HG03439 (cell line): ENCODE data around the gene VSTM2L.

Experiments used
- ATAC-seq: cut with Tn5 transposase; IDR thresholded peaks from one replicate; pipeline ENCODE4 v1.9.1; 2021; ENCODE audit warnings: mild to moderate bottlenecking, moderate library complexity; ENCODE audit not compliant: unreplicated experiment

Gene VSTM2L

GRCh38 chr20:37934634-37935375 lies 31.9 kb downstream of the VSTM2L start:
- ATAC-seq, result no peak

DNA sequence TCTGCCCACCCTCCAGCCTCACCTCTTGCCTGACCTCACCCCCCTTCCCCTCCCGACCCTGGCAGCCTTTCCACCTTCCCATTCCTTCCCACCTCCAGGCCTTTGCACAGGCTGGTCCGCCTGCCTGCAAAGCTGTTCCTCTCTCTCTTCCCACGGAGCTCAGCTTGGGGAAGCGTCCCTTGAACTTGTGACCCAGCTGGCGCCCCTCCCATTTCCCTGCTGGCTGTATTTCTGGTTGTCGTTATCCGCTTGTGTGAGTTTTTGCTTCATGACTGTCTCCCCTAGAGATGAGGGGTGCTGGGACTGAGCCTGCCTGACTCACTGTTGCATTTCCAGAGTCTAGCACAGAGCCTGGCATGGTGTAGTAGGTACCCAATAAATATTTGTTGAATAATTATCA lies 32.5 kb downstream of the VSTM2L start:
- no peak for ATAC-seq

- ATAC-seq, result no peak
Observed at GRCh38 chr20:37936041-37936440, 33.1 kb downstream of the VSTM2L start.

DNA sequence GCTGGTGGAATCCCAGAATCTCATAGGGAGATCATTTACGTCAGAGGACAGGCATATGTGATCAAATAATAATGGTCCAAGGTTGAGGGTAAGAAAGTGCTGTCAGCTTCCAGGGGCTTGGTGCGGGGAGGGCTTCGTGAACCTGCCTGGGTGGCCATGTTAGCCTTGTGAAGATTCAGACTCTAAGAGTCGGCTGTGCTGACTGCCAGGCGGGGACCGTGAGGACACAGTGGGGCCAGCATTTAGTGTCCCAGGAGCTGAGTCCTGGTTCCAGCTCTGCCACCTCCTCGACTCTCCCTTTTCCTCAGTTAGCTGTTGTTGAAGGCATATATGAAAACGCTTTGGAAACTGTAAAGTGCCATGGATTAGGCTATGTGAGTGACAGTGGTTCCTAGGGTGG lies 33.5 kb downstream of the VSTM2L start:
- ATAC-seq, result no peak

GRCh38 chr20:37937686-37938085 lies 34.8 kb downstream of the VSTM2L start:
- ATAC-seq, result no peak

GRCh38 chr20:37938181-37938750 lies 35.3 kb downstream of the VSTM2L start:
- ATAC-seq, result no peak

DNA sequence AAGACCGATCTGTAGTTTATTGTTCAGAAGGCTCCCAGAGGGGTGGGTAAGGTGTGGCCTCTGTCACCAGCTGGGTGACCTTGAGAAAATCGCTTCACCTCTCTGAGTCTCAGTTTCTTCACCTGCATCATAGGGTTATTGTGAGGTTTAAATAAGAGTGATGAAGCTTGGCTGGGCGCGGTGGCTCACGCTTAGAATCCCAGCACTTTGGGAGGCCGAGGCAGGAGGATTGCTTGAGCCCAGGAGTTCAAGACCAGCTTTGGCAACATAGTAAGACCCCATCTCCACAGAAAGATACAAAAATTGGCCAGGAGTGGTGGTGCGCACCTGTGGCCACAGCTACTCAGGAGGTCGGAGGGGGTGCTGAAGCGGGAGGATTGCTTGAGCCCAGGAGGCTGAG lies 36.0 kb downstream of the VSTM2L start:
- no peak for ATAC-seq

DNA sequence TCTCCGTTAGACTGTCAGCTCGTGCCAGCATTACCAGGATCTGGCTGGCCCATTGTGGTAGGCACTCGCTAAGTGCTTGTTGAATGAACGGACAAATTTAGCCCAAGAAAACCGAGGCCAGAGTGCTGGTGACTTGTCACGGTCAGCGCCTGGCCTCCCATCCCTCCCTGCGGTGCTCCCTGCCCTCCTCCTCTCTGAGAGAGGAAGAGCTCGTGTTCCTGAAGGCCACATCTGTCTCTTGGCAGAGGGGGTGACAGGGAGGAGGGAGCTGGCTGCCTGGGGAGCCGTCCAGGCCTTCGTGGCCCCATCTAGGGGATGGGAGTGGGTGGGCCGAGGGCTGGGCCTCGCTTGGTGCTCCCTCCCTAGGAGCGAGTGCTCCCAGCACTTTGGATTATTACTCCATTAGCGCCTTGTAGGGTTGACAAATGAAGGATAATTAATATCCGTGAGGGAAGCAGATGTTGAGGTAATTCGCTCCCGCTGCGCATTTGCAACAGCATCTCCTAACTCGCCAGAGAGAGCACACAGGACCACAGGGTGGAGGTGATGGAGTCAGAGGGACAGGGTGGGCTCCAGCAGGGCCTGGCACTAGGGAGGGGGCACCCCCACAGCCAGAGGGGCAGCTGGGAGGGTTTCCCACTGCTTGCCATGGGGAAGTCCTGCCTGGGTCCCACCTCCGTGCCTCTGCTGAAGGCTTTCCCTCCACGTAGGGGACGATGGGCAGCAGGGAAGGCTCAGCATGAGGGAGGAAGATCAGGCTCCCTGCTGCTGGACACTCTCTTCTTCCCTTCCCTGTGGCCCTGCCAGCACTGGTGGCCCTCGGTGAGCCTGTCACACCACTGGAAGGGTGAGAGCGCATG lies 37.0 kb downstream of the VSTM2L start:
- no peak for ATAC-seq

- ATAC-seq, result no peak
Observed at GRCh38 chr20:37940858-37941257, 37.9 kb downstream of the VSTM2L start.

DNA sequence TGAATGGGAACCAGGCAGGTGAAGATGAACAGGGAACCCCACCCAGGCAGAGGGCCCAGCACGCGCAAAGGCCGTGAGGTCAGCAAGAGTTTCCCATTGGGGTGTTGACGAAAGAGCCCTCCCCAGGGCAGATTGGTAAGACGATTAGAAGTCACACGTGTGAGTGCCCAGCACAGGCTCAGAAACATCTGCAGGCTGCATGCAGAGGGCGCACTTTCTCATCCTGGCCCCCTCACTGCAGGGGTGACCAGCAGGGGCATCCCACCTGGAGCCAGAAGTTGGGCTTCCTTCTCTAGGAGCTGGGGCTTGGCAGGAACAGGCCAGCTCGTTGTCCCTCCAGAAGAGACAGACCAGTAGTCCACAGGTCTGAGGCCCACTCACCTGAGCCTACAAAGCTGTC lies 38.4 kb downstream of the VSTM2L start:
- ATAC-seq, result no peak

- no peak for ATAC-seq
Observed at GRCh38 chr20:37941992-37942391, 39.1 kb downstream of the VSTM2L start.

DNA sequence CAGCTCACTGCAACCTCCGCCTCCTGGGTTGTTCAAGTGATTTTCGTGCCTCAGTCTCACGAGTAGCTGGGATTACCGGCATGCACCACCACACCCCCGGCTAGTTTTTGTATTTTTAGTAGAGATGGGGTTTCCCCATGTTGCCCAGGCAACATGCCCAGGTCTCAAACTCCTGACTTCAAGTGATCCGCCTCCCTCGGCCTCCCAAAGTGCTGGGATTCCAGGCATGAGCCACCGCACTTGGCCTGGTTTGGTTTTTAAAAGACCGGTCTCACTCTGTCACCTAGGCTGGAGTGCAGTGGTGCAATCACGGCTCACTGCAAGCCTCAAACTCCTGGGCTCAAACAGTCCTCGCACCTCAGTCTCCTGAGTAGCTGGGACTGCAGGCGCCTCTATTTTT lies 40.1 kb downstream of the VSTM2L start:
- no peak for ATAC-seq

- ATAC-seq, result no peak
Observed at GRCh38 chr20:37943501-37944455, 40.9 kb downstream of the VSTM2L start.

- no peak for ATAC-seq
Observed at GRCh38 chr20:37944456-37944981, 41.6 kb downstream of the VSTM2L start.

- ATAC-seq, result no peak
Observed at GRCh38 chr20:37945091-37945547, 42.2 kb downstream of the VSTM2L start.

- no peak for ATAC-seq
Observed at GRCh38 chr20:37946946-37947345, 44.0 kb downstream of the VSTM2L start.

GRCh38 chr20:37947943-37948342 lies 45.0 kb downstream of the VSTM2L start:
- ATAC-seq, result no peak

DNA sequence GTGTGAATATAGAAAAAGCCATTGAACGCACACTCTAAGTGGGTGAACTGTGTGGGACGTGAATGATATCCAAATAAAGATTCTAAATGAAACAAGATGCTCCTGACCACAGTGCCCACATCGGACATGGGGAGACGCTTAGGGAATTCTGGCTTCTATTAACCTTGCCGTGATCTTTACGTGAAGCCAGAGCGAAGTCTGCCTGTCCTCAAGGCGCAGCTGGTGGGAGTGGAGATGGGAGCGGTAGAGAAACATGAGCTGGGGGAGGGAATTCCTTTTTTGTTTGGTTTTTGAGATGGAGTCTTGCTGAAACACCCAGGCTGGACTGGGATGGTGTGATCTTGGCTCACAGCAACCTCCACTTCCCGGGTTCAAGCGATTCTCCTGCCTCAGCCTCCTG lies 46.0 kb downstream of the VSTM2L start:
- no peak for ATAC-seq

- ATAC-seq, result no peak
Observed at GRCh38 chr20:37954190-37954589, 51.3 kb downstream of the VSTM2L start.

DNA sequence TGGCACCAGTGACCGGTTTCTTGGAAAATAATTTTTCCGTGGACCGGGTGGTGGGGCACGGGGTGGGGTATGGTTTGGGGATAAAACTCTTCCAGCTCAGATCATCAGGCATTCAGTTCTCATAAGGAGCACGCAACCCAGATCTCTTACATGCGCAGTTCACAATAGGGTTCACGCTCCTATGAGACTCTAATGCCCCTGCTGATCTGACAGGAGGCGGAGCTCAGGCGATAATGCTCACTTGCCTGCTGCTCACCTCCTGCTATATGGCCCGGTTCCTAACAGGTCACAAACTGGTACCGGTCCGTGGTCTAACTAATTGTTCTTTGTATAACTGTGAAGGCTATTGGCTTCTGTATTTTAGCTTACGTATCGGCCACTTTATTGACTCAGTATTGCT lies 51.7 kb downstream of the VSTM2L start:
- no peak for ATAC-seq
